K562 (cell line): ENCODE data around the gene CAPRIN1. TPM values are rescaled to one million over a fixed set of nuclear protein-coding genes. Genes with fewer than 3 reads are reported as not detected.
A peak's percentile ranks its signal among the peaks of the same experiment; 100 is the strongest.

Source experiments
- EWSR1 ChIP-seq: fragments of 450-650 bp; IDR thresholded peaks from 2 replicates; pipeline ENCODE4 v1.6.1; 2018; ENCODE audit warnings: borderline replicate concordance, mild to moderate bottlenecking, low read depth, moderate library complexity; ENCODE audit not compliant: partially characterized antibody
- GATAD2A ChIP-seq: fragments of 450-650 bp; IDR thresholded peaks from 2 replicates; pipeline ENCODE4 v1.6.1; 2017
- HINFP ChIP-seq: fragments of 450-650 bp; conservative IDR thresholded peaks from 2 replicates; pipeline ENCODE4 v1.6.1; 2016; ENCODE audit warnings: missing genetic modification characterization, low read depth, mild to moderate bottlenecking, control low read depth, missing compliant biosample characterization
- MXD1 ChIP-seq: fragments of 250-450 bp; sonication (Bioruptor Pico); IDR thresholded peaks from 2 replicates; pipeline ENCODE4 v1.8.0; 2021; ENCODE audit warnings: borderline replicate concordance, mild to moderate bottlenecking, moderate library complexity; ENCODE audit not compliant: poor library complexity, severe bottlenecking
- NCOR1 ChIP-seq: fragments of 450-650 bp; IDR thresholded peaks from 2 replicates; pipeline ENCODE4 v1.6.1; 2016; ENCODE audit warnings: mild to moderate bottlenecking, moderate library complexity
- SMAD2 ChIP-seq: fragments of 150-350 bp; IDR thresholded peaks from 2 replicates; pipeline ENCODE4 v1.6.1; 2014; ENCODE audit warnings: low read depth, mild to moderate bottlenecking, low read length
- ZEB2 ChIP-seq: fragments of 450-650 bp; IDR thresholded peaks from 2 replicates; pipeline ENCODE4 v1.6.1; 2016
- ZNF408 ChIP-seq: fragments of 250-450 bp; sonication (Bioruptor Pico); IDR thresholded peaks from 2 replicates; pipeline ENCODE4 v1.4.0; 2020; ENCODE audit warnings: low read depth, mild to moderate bottlenecking, moderate library complexity
- ZNF518B ChIP-seq: fragments of 250-450 bp; sonication (Bioruptor Pico); IDR thresholded peaks from 2 replicates; pipeline ENCODE4 v1.5.0; 2021; ENCODE audit warnings: mild to moderate bottlenecking, moderate library complexity
- ZNF592 ChIP-seq: fragments of 450-650 bp; IDR thresholded peaks from 2 replicates; pipeline ENCODE4 v1.6.1; 2017; ENCODE audit warnings: antibody characterized with exemption, mild to moderate bottlenecking
- ZNF699 ChIP-seq: fragments of 250-450 bp; sonication (Bioruptor Pico); IDR thresholded peaks from 2 replicates; pipeline ENCODE4 v1.8.0; 2021; ENCODE audit warnings: mild to moderate bottlenecking, moderate library complexity; ENCODE audit not compliant: insufficient replicate concordance
- polyA plus RNA-seq, 8 experiments: library from polyadenylated mRNA; depleted of rRNA in 4 of 8; stranded (reverse) in 5 of 8; unstranded in 3 of 8; fragments of >200 nt; fragmentation: Nextera tagmentation in 2 of 8; fragmentation: Illumina TruSeq in 1 of 8; extraction: Ambion mirVana in 2 of 8; extraction: Trizol in 1 of 8; gene quantifications; 2 replicates each; pipeline versions ENCODE4 v1.2.1 to v1.2.3, GENCODE V29; 2011 to 2014; ENCODE audit warnings: inconsistent platforms in 1 of 8, missing spikeins in 1 of 8
- total RNA-seq, 7 experiments: library from RNA; depleted of rRNA in 6 of 7; stranded (reverse); fragments of >200 nt in 6 of 7; fragmentation: Illumina TruSeq in 2 of 7; extraction: Trizol in 2 of 7; gene quantifications; 2 replicates each; pipeline versions ENCODE4 v1.2.1 to v1.2.3, GENCODE V29; 2011 to 2021; ENCODE audit warnings: low replicate concordance in 1 of 7

Gene CAPRIN1
- total and polyA plus RNA-seq, 9 of the 15 experiments (the other 6 are each of a cell fraction or from before 2014, with no cell fraction given), result 49.6 to 271 (median 244) TPM

GRCh38 chr11:34026432-34026831 lies 25.1 kb upstream of the CAPRIN1 start (continued):
- TF ChIP-seq MXD1 (CRISPR knock-in tag) (no peak), ZNF699 (no peak), EWSR1 (no peak), SMAD2 (no peak), NCOR1 (no peak), ZNF518B (CRISPR knock-in tag) (no peak), ZNF408 (CRISPR knock-in tag) (peak; percentile 93; the same call in 1 of the 2 replicates), HINFP (tag) (no peak), ZEB2 (no peak), GATAD2A (no peak), ZNF592 (no peak)
- TF ChIP-seq, all 486 proteins: peak for 9
